ENCODE results near the gene MIPEP.

The MIPEP gene

DNA sequence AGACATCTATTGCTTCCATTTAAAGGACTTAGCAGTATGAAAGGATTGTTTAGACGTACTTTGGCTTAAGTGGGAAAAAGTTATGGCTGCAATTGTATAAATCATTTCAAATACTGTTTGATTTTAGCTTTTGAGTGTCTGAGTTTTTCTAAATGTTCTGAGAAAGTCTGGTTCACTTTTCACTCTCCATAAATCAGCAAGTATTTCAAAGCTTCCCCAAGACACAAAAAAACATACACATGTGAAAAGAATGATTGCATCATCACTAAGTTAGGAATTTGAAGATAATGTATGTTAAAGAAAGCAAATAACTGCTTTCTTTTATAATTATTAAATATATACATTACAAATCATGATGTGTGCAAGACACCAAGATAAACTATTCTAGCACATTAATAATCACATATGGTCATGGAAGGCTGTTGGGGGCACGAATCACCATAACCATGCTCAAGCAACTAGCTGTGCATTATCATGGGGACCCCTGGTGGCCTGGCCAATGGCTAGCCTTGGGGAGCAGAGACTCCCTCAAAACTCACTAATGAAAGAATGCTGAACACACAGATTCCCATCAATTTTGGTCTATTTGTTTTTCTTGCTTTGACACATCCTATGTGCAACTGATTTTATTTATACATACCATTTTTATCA lies 111.1 kb downstream of the MIPEP start:
- no peak overlapping the region for H2AFZ ChIP-seq (ENCODE audit: low read depth)
- no peaks in the 10 kb centered on the region for H3K27me3 ChIP-seq (ENCODE audit: insufficient read depth, low read depth)
- TF ChIP-seq, protein P1, sequence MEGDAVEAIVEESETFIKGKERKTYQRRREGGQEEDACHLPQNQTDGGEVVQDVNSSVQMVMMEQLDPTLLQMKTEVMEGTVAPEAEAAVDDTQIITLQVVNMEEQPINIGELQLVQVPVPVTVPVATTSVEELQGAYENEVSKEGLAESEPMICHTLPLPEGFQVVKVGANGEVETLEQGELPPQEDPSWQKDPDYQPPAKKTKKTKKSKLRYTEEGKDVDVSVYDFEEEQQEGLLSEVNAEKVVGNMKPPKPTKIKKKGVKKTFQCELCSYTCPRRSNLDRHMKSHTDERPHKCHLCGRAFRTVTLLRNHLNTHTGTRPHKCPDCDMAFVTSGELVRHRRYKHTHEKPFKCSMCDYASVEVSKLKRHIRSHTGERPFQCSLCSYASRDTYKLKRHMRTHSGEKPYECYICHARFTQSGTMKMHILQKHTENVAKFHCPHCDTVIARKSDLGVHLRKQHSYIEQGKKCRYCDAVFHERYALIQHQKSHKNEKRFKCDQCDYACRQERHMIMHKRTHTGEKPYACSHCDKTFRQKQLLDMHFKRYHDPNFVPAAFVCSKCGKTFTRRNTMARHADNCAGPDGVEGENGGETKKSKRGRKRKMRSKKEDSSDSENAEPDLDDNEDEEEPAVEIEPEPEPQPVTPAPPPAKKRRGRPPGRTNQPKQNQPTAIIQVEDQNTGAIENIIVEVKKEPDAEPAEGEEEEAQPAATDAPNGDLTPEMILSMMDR (conservative IDR thresholded peaks at IDR 0.05; ENCODE audit: low read depth, low read length), result no peak
- no peak overlapping the region for H3K4me3 ChIP-seq (IDR thresholded peaks at IDR 0.05; ENCODE audit: insufficient read depth, low read depth, low read length)
- no peaks in the 10 kb centered on the region for H3K79me2 ChIP-seq (ENCODE audit: insufficient read depth, low read depth)
- H3K9ac ChIP-seq, result no peak overlapping the region
- H3K4me2 ChIP-seq, result no peak overlapping the region
- H4K20me1 ChIP-seq (ENCODE audit: insufficient read depth), result no peaks in the 10 kb centered on the region
- H3K4me1 ChIP-seq (ENCODE audit: low read depth, poor library complexity, severe bottlenecking), result peaks cover 29% of the 10 kb centered on the region
- no peak overlapping the region for H3K27ac ChIP-seq
- no peaks in the 10 kb centered on the region for H3K36me3 ChIP-seq (ENCODE audit: insufficient read depth)

DNA sequence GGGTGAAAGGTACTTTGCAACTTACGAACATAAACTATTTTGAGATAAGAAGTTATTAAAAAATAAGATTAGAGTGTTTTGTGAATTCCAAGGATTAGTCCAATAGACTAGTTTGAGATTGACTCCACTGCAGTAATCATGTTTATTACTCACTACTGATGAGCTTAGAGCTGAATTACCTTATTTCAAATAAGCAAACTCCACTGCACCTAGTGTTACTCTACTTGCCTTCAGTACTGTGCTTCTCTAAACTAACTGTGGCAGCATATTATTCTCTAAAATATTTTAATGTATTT lies 111.7 kb downstream of the MIPEP start:
- Histone ChIP-seq H4K20me1 (ENCODE audit: insufficient read depth) (no peaks in the 10 kb centered on the region), H2AFZ (ENCODE audit: low read depth) (no peak overlapping the region), H3K4me1 (ENCODE audit: low read depth, poor library complexity, severe bottlenecking) (peaks cover 29% of the 10 kb centered on the region), H3K79me2 (ENCODE audit: insufficient read depth, low read depth) (no peaks in the 10 kb centered on the region), H3K4me2 (no peak overlapping the region), H3K27ac (no peak overlapping the region), H3K27me3 (ENCODE audit: insufficient read depth, low read depth) (no peaks in the 10 kb centered on the region), H3K36me3 (ENCODE audit: insufficient read depth) (no peaks in the 10 kb centered on the region), H3K4me3 (IDR thresholded peaks at IDR 0.05; ENCODE audit: insufficient read depth, low read depth, low read length) (no peak overlapping the region), H3K9ac (no peak overlapping the region)
- TF ChIP-seq, protein P1 (conservative IDR thresholded peaks at IDR 0.05; ENCODE audit: low read depth, low read length), result no peak

DNA sequence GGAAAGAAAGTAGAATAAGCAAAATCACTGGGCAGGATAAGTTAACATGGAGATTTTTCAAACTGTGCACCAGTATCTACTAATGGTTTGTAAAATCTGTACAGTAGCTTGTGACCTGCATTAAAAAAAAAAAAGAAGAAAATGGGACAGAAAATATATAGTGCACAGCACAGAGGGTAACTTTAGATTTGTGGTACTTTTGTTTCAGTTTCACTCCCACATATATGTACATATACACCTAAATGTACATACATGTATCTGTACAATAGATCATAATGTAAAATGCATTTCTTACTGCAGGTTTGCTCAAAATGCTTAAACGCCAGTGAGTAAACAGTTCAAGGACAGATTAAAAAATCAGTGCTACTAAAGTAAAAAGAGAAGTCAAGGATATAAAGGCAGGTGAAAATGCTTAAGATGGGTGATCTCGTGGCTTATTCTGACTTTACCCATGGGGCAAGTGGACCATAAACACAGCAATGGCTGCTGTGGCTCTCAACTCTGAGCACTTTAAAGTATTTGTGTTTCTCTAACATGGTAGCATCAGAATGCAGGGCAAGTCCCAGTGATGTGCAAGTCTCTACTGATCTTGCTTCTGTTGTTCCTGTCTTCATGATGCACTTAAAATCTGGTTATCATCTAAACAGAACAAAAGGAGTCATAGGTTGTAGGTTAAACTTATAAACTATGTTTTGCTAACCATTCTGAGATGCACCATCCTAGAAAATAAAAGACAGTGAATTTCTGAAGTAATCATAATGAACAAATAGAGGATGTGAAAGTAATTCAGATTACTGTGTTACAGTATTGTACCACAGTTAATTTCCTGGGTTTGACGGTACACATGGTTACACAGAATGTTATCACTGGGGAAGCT lies 112.3 kb downstream of the MIPEP start:
- Histone ChIP-seq H3K4me1 (ENCODE audit: low read depth, poor library complexity, severe bottlenecking) (peaks cover 32% of the 10 kb centered on the region), H3K36me3 (ENCODE audit: insufficient read depth) (no peaks in the 10 kb centered on the region), H3K9ac (no peak overlapping the region), H3K4me3 (IDR thresholded peaks at IDR 0.05; ENCODE audit: insufficient read depth, low read depth, low read length) (no peak overlapping the region), H3K79me2 (ENCODE audit: insufficient read depth, low read depth) (no peaks in the 10 kb centered on the region), H4K20me1 (ENCODE audit: insufficient read depth) (no peaks in the 10 kb centered on the region), H3K27ac (no peak overlapping the region), H3K4me2 (no peak overlapping the region), H3K27me3 (ENCODE audit: insufficient read depth, low read depth) (no peaks in the 10 kb centered on the region), H2AFZ (ENCODE audit: low read depth) (no peak overlapping the region)
- TF ChIP-seq, protein P1 (conservative IDR thresholded peaks at IDR 0.05; ENCODE audit: low read depth, low read length), result no peak

DNA sequence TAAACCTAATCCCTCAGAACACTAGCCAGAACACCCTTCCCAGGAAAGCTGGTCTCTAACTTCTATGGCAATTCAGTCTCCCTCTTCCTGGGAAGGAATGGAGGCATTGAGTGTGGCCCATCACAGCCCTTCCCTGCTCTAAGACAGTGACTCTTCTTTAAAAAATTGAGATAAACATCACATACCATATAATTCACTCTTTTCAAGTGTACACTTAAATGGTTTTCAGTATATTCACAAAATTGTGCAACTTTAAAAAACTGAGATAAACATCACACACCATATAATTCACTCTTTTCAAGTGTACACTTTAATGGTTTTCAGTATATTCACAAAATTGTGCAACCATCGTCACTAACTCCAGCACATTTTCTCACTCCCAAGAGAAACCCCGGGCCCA lies 116.5 kb downstream of the MIPEP start:
- Histone ChIP-seq H3K9ac (no peak overlapping the region), H3K27me3 (ENCODE audit: insufficient read depth, low read depth) (no peaks in the 10 kb centered on the region), H3K4me2 (no peak overlapping the region), H3K4me3 (IDR thresholded peaks at IDR 0.05; ENCODE audit: insufficient read depth, low read depth, low read length) (no peak overlapping the region), H3K4me1 (ENCODE audit: low read depth, poor library complexity, severe bottlenecking) (peaks cover 43% of the 10 kb centered on the region), H4K20me1 (ENCODE audit: insufficient read depth) (no peaks in the 10 kb centered on the region), H2AFZ (ENCODE audit: low read depth) (no peak overlapping the region), H3K27ac (no peak overlapping the region), H3K36me3 (ENCODE audit: insufficient read depth) (no peaks in the 10 kb centered on the region), H3K79me2 (ENCODE audit: insufficient read depth, low read depth) (no peaks in the 10 kb centered on the region)
- TF ChIP-seq, protein P1 (conservative IDR thresholded peaks at IDR 0.05; ENCODE audit: low read depth, low read length), result no peak
